ENCODE measurements around the gene PLA2G2A. TPM values are rescaled to one million over a fixed set of nuclear protein-coding genes. Genes with fewer than 3 reads are reported as not detected.

The PLA2G2A gene
- total and polyA plus RNA-seq, 2 donors (not counting 1 experiment from before 2014, with no cell fraction given): not detected

- no CpG with 5 or more reads among the region's 3 CpGs for WGBS (ENCODE audit: insufficient coverage)
These were observed 32.4 kb downstream of the PLA2G2A start for GRCh38 chr1:19946971-19947370.

DNA sequence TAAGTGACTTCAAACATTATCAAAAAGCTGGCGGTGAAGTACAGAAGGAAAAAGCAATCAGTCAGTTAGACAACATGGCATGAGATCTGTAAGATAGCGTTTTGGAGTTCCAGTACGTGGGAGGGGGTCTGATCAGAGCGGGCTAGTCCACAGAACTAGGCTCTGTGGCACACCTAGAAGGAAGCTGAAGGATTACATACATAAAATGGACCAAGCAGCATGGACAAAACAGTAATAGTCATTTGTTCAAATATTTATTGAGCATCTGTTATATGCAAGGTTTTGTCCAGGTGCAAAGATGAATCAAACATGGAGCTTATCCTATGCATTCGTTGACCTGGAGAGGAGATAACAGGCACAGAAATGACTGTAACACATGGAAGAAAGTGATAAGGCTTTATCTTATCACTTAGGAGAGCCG is 33.1 kb downstream of the PLA2G2A start:
- POLR2A ChIA-PET: no interaction called here
- WGBS (ENCODE audit: insufficient coverage): 63% methylated on average over 3 of the region's 6 CpGs
- H4K20me1 ChIP-seq (ENCODE audit: control insufficient read depth, insufficient read depth, low read length, poor library complexity, severe bottlenecking): no peaks in the 10 kb centered on the region
- H3K36me3 ChIP-seq (replicated peaks in 1 of 2; ENCODE audit: control extremely low read depth in 1 of 2, control insufficient read depth in 1 of 2, extremely low read depth in 1 of 2, insufficient read depth in 2 of 2, low read length in 1 of 2): no peaks in the 10 kb centered on the region
- H3K79me2 ChIP-seq (ENCODE audit: control insufficient read depth, insufficient read depth, low read length): no peaks in the 10 kb centered on the region
- H3K4me3 ChIP-seq (ENCODE audit: control extremely low read depth in 1 of 5, extremely low read depth in 1 of 5, insufficient read depth in 1 of 5, low read depth in 2 of 5, low read length in 4 of 5): no peak overlapping the region
- Mint-ChIP-seq H3K9me3 (ENCODE audit: insufficient read depth) (no peaks in the 10 kb centered on the region), H3K4me3 (no peak overlapping the region), H3K27ac (no peak overlapping the region), H3K4me1 (no peaks in the 10 kb centered on the region), H3K27me3 (peaks cover 32% of the 10 kb centered on the region)
- H3K4me2 ChIP-seq (replicated peaks; ENCODE audit: low read depth, low read length, poor library complexity, severe bottlenecking): no peak overlapping the region
- H3K27me3 ChIP-seq (replicated peaks in 1 of 4; ENCODE audit: control extremely low read depth in 1 of 4, control insufficient read depth in 3 of 4, insufficient read depth in 4 of 4, low read length in 3 of 4): peaks cover 0 to 5% (median 0%) of the 10 kb centered on the region in 4 experiments
- DNase-seq (no peak), ATAC-seq (ENCODE audit: low read depth) (no peak)
- no peaks in the 10 kb centered on the region for H3K4me1 ChIP-seq (ENCODE audit: control insufficient read depth in 2 of 2, insufficient read depth in 2 of 2, low read length in 2 of 2)
- H3K9ac ChIP-seq (ENCODE audit: low read length): no peak overlapping the region
- H3K27ac ChIP-seq (ENCODE audit: low read length in 2 of 2): no peak overlapping the region
- no peaks in the 10 kb centered on the region for H3K9me3 ChIP-seq (ENCODE audit: control extremely low read depth in 1 of 3, control insufficient read depth in 2 of 3, insufficient read depth in 1 of 3, low read length in 2 of 3)
- intact Hi-C loops (cut with micrococcal nuclease): no loop called here
- TF ChIP-seq, protein P1, sequence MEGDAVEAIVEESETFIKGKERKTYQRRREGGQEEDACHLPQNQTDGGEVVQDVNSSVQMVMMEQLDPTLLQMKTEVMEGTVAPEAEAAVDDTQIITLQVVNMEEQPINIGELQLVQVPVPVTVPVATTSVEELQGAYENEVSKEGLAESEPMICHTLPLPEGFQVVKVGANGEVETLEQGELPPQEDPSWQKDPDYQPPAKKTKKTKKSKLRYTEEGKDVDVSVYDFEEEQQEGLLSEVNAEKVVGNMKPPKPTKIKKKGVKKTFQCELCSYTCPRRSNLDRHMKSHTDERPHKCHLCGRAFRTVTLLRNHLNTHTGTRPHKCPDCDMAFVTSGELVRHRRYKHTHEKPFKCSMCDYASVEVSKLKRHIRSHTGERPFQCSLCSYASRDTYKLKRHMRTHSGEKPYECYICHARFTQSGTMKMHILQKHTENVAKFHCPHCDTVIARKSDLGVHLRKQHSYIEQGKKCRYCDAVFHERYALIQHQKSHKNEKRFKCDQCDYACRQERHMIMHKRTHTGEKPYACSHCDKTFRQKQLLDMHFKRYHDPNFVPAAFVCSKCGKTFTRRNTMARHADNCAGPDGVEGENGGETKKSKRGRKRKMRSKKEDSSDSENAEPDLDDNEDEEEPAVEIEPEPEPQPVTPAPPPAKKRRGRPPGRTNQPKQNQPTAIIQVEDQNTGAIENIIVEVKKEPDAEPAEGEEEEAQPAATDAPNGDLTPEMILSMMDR (IDR thresholded peaks at IDR 0.05): no peak
- TF ChIP-seq EZH2 (IDR thresholded peaks at IDR 0.05; ENCODE audit: borderline replicate concordance, insufficient read depth, low read depth, low read length, poor library complexity, severe bottlenecking): no peak
- H2AFZ ChIP-seq (ENCODE audit: insufficient read depth, low read depth, low read length, poor library complexity, severe bottlenecking): no peak overlapping the region
- CTCF ChIA-PET: interaction anchor here (1.1 to 1.4 kb wide), 2 partner anchors 30 to 155 kb away, joined by 3 to 4 read pairs; no protein-coding TSS in a partner anchor

More at GRCh38 chr1:19946971-19947370, 32.4 kb downstream of the PLA2G2A start:
- ChIA-PET POLR2A (no interaction called here), CTCF (interaction anchor here (1.4 kb wide), 1 partner anchor 31 kb away, joined by 4 read pairs; no protein-coding TSS in a partner anchor)
- no peak for TF ChIP-seq EZH2 (IDR thresholded peaks at IDR 0.05; ENCODE audit: borderline replicate concordance, insufficient read depth, low read depth, low read length, poor library complexity, severe bottlenecking)
- TF ChIP-seq, protein P1 (IDR thresholded peaks at IDR 0.05): no peak
- no peak overlapping the region for H3K4me3 Mint-ChIP-seq
- H3K27me3 ChIP-seq (replicated peaks in 1 of 4; ENCODE audit: control extremely low read depth in 1 of 4, control insufficient read depth in 3 of 4, insufficient read depth in 4 of 4, low read length in 3 of 4): peaks cover 0 to 5% (median 0%) of the 10 kb centered on the region in 4 experiments
- H4K20me1 ChIP-seq (ENCODE audit: control insufficient read depth, insufficient read depth, low read length, poor library complexity, severe bottlenecking): no peaks in the 10 kb centered on the region
- no peak overlapping the region for H3K4me3 ChIP-seq (ENCODE audit: control extremely low read depth in 1 of 5, extremely low read depth in 1 of 5, insufficient read depth in 1 of 5, low read depth in 2 of 5, low read length in 4 of 5)
- H3K4me2 ChIP-seq (replicated peaks; ENCODE audit: low read depth, low read length, poor library complexity, severe bottlenecking): no peak overlapping the region
- H3K79me2 ChIP-seq (ENCODE audit: control insufficient read depth, insufficient read depth, low read length): no peaks in the 10 kb centered on the region
- no peaks in the 10 kb centered on the region for H3K4me1 ChIP-seq (ENCODE audit: control insufficient read depth in 2 of 2, insufficient read depth in 2 of 2, low read length in 2 of 2)
- DNase-seq (no peak), ATAC-seq (ENCODE audit: low read depth) (no peak)
- H3K27ac Mint-ChIP-seq: no peak overlapping the region
- H3K36me3 ChIP-seq (replicated peaks in 1 of 2; ENCODE audit: control extremely low read depth in 1 of 2, control insufficient read depth in 1 of 2, extremely low read depth in 1 of 2, insufficient read depth in 2 of 2, low read length in 1 of 2): no peaks in the 10 kb centered on the region
- no peaks in the 10 kb centered on the region for H3K4me1 Mint-ChIP-seq
- no peak overlapping the region for H3K27ac ChIP-seq (ENCODE audit: low read length in 2 of 2)
- H2AFZ ChIP-seq (ENCODE audit: insufficient read depth, low read depth, low read length, poor library complexity, severe bottlenecking): no peak overlapping the region
- peaks cover 34% of the 10 kb centered on the region for H3K27me3 Mint-ChIP-seq
- H3K9me3 ChIP-seq (ENCODE audit: control extremely low read depth in 1 of 3, control insufficient read depth in 2 of 3, insufficient read depth in 1 of 3, low read length in 2 of 3): no peaks in the 10 kb centered on the region
- no peaks in the 10 kb centered on the region for H3K9me3 Mint-ChIP-seq (ENCODE audit: insufficient read depth)
- intact Hi-C loops (cut with micrococcal nuclease): no loop called here
- no peak overlapping the region for H3K9ac ChIP-seq (ENCODE audit: low read length)

Measured in B cell (primary cell).